ENCODE measurements around the gene POLR1F.

The POLR1F gene

GRCh38 chr7:19665399-19666008 is 43.3 kb downstream of the POLR1F start:
- DNase-seq (ENCODE audit: low read depth in 1 of 2, low spot score in 1 of 2) = peak; percentile 16 to 58
- in situ Hi-C loops (cut with HindIII; ENCODE audit: low pct_unique_long_range_greater_than_20kb, low sequenced_read_pairs) = no loop called here
- no peak for TF ChIP-seq JUND (IDR thresholded peaks at IDR 0.05; ENCODE audit: low read depth)

GRCh38 chr7:19663816-19664462 is 44.9 kb downstream of the POLR1F start:
- in situ Hi-C loops (cut with HindIII; ENCODE audit: low pct_unique_long_range_greater_than_20kb, low sequenced_read_pairs) = no loop called here
- DNase-seq (ENCODE audit: low read depth in 1 of 2, low spot score in 1 of 2) = peak in 1 of 2 experiments; percentile 45
- TF ChIP-seq JUND (IDR thresholded peaks at IDR 0.05; ENCODE audit: low read depth) = no peak

GRCh38 chr7:19648791-19649190 is 60.0 kb downstream of the POLR1F start:
- no peak for DNase-seq (ENCODE audit: low read depth in 1 of 2, low spot score in 1 of 2)
- in situ Hi-C loops (cut with HindIII; ENCODE audit: low pct_unique_long_range_greater_than_20kb, low sequenced_read_pairs) = no loop called here
- no peak for TF ChIP-seq JUND (IDR thresholded peaks at IDR 0.05; ENCODE audit: low read depth)

All from T47D (cell line).